ENCODE results near the gene FANCM. TPM values are rescaled to one million over a fixed set of nuclear protein-coding genes. Genes with fewer than 3 reads are reported as not detected.

The FANCM gene
- total and polyA plus RNA-seq, 3 donors from 2014 or later = 9.3 to 25.2 (median 16.4) TPM

- 88 to 96% methylated on average over 3 of the region's 3 CpGs for WGBS, 2 donors
- Histone ChIP-seq H3K9me3 (no peaks in the 10 kb centered on the region), H3K36me3 (ENCODE audit: low read depth, missing control alignments) (no peaks in the 10 kb centered on the region), H3K27me3 (no peaks in the 10 kb centered on the region), H3K27ac (no peak overlapping the region), H3K4me1 (no peaks in the 10 kb centered on the region), H3K4me3 (no peak overlapping the region)
- no peak for DNase-seq
- intact Hi-C loops (cut with DNase I; ENCODE audit: low total_unique reads) = no loop called here
- no peak for TF ChIP-seq CTCF (IDR thresholded peaks at IDR 0.05)
- no peak for TF ChIP-seq POLR2A (IDR thresholded peaks at IDR 0.05)
Observed at GRCh38 chr14:45222485-45223262, 86.9 kb downstream of the FANCM start.

- TF ChIP-seq POLR2A (IDR thresholded peaks at IDR 0.05) (no peak), CTCF (IDR thresholded peaks at IDR 0.05) (no peak)
- 95 to 97% methylated on average over 4 of the region's 4 CpGs for WGBS, 2 donors
- intact Hi-C loops (cut with DNase I; ENCODE audit: low total_unique reads) = no loop called here
- Histone ChIP-seq H3K36me3 (ENCODE audit: low read depth, missing control alignments) (no peaks in the 10 kb centered on the region), H3K4me3 (no peak overlapping the region), H3K9me3 (no peaks in the 10 kb centered on the region), H3K27me3 (no peaks in the 10 kb centered on the region), H3K27ac (no peak overlapping the region), H3K4me1 (no peaks in the 10 kb centered on the region)
- no peak for DNase-seq
Observed at GRCh38 chr14:45227566-45227965, 91.8 kb downstream of the FANCM start.

- intact Hi-C loops (cut with DNase I; ENCODE audit: low total_unique reads) = no loop called here
- H3K27ac ChIP-seq = no peak overlapping the region
- H3K4me3 ChIP-seq = no peak overlapping the region
- TF ChIP-seq POLR2A (IDR thresholded peaks at IDR 0.05) (no peak), CTCF (IDR thresholded peaks at IDR 0.05) (no peak)
- H3K9me3 ChIP-seq = no peaks in the 10 kb centered on the region
- H3K4me1 ChIP-seq = no peaks in the 10 kb centered on the region
- WGBS, 2 donors = 88 to 91% methylated on average over 2 of the region's 2 CpGs
- H3K36me3 ChIP-seq (ENCODE audit: low read depth, missing control alignments) = no peaks in the 10 kb centered on the region
- DNase-seq = no peak
- H3K27me3 ChIP-seq = no peaks in the 10 kb centered on the region
Observed at GRCh38 chr14:45238988-45239387, 103.3 kb downstream of the FANCM start.

GRCh38 chr14:45242706-45243105 is 107.0 kb downstream of the FANCM start:
- intact Hi-C loops (cut with DNase I; ENCODE audit: low total_unique reads) = no loop called here
- WGBS, 2 donors = 58 to 60% methylated on average over 3 of the region's 3 CpGs
- peaks cover 15% of the 10 kb centered on the region for H3K4me1 ChIP-seq
- H3K27ac ChIP-seq = peak overlapping the region; percentile 37 to 69
- no peak for DNase-seq
- no peaks in the 10 kb centered on the region for H3K27me3 ChIP-seq
- H3K36me3 ChIP-seq (ENCODE audit: low read depth, missing control alignments) = no peaks in the 10 kb centered on the region
- H3K9me3 ChIP-seq = no peaks in the 10 kb centered on the region
- H3K4me3 ChIP-seq = no peak overlapping the region
- TF ChIP-seq POLR2A (IDR thresholded peaks at IDR 0.05) (no peak), CTCF (IDR thresholded peaks at IDR 0.05) (no peak)

- TF ChIP-seq POLR2A (IDR thresholded peaks at IDR 0.05) (no peak), CTCF (IDR thresholded peaks at IDR 0.05) (no peak)
- Histone ChIP-seq H3K4me1 (peaks cover 22% of the 10 kb centered on the region), H3K27ac (no peak overlapping the region), H3K27me3 (no peaks in the 10 kb centered on the region), H3K36me3 (ENCODE audit: low read depth, missing control alignments) (no peaks in the 10 kb centered on the region), H3K9me3 (no peaks in the 10 kb centered on the region), H3K4me3 (no peak overlapping the region)
- intact Hi-C loops (cut with DNase I; ENCODE audit: low total_unique reads) = no loop called here
- WGBS, 2 donors = 73 to 92% methylated on average over 3 of the region's 3 CpGs
- DNase-seq = no peak
Observed at GRCh38 chr14:45246151-45246550, 110.4 kb downstream of the FANCM start.

All from testis (tissue), 3 donors.